IMR-90 (cell line): Measurements from ENCODE around the gene USP17L24. TPM values are rescaled to one million over a fixed set of nuclear protein-coding genes. Genes with fewer than 3 reads are reported as not detected.
"Not testable (repeated sequence)": the region's sequence is repeated elsewhere in the genome, so short reads cannot be mapped to it uniquely, and the experiment has no call there.

Experiments
- ATAC-seq: fragments of 200-7000 bp; cut with Tn5 transposase; 2 replicates; pipeline ENCODE4 v1.9.1; 2020; ENCODE audit warnings: low read depth, mild to moderate bottlenecking, moderate library complexity
- BruUV-seq: library from RNA; stranded (reverse); fragments of 400-500 nt; replicated peaks from 2 replicates; lab custom pipeline; 2021; lab: Mats Ljungman, UMichigan
- CTCF ChIA-PET: fragments of 300-600 bp; formaldehyde crosslinking; extraction: SDS; loops from one replicate; lab custom pipeline; 2021; ENCODE audit warnings: antibody characterized with exemption; lab: Yijun Ruan, JAX
- POLR2A ChIA-PET: fragments of 300-600 bp; sonication (Branson Sonifier 250); formaldehyde crosslinking; loops from one replicate; lab custom pipeline; 2022; ENCODE audit warnings: antibody characterized with exemption; ENCODE audit not compliant: unreplicated experiment; lab: Charles Lee
- DNase-seq: peaks from one replicate; pipeline ENCODE4 v3.0.0; 2013
- H2AFZ ChIP-seq: replicated peaks from 2 replicates; pipeline ENCODE3; 2013; ENCODE audit warnings: low read length, mild to moderate bottlenecking; ENCODE audit not compliant: poor library complexity
- H2AK5ac ChIP-seq: 2 replicates; pipeline ENCODE4 v1.6.1; 2013; ENCODE audit warnings: low read depth, low read length, inconsistent platforms
- H2AK9ac ChIP-seq: replicated peaks from 2 replicates; pipeline ENCODE3; 2013; ENCODE audit warnings: mild to moderate bottlenecking, low read depth, low read length, moderate library complexity; ENCODE audit not compliant: poor library complexity
- H2BK120ac ChIP-seq: 2 replicates; pipeline ENCODE4 v1.6.1; 2013; ENCODE audit warnings: low read depth, low read length, inconsistent platforms
- H2BK15ac ChIP-seq: 3 replicates; pipeline ENCODE4 v1.6.1; 2013; ENCODE audit warnings: low read depth, low read length, inconsistent platforms
- H2BK20ac ChIP-seq: 2 replicates; pipeline ENCODE4 v1.6.1; 2013; ENCODE audit warnings: low read depth, mild to moderate bottlenecking, inconsistent platforms, low read length, moderate library complexity
- H2BK5ac ChIP-seq: 2 replicates; pipeline ENCODE4 v1.6.1; 2013; ENCODE audit warnings: mild to moderate bottlenecking, low read depth, low read length, inconsistent platforms; ENCODE audit not compliant: poor library complexity, severe bottlenecking
- H3K14ac ChIP-seq: replicated peaks from 2 replicates; pipeline ENCODE4 v1.6.1; 2013; ENCODE audit warnings: low read depth, low read length, inconsistent platforms
- H3K18ac ChIP-seq: 2 replicates; pipeline ENCODE4 v1.6.1; 2013; ENCODE audit warnings: low read depth, low read length, control low read depth
- H3K23ac ChIP-seq: 2 replicates; pipeline ENCODE4 v1.6.1; 2013; ENCODE audit warnings: low read depth, low read length, inconsistent platforms
- H3K27ac ChIP-seq: 2 replicates; pipeline ENCODE4 v1.5.1; 2013; ENCODE audit warnings: mild to moderate bottlenecking, control low read depth, low read length; ENCODE audit not compliant: insufficient read depth
- H3K27me3 ChIP-seq: 2 replicates; pipeline ENCODE4 v1.6.1; 2013; ENCODE audit warnings: low read length; ENCODE audit not compliant: control insufficient read depth, insufficient read depth
- H3K36me3 ChIP-seq: 2 replicates; pipeline ENCODE4 v1.6.1; 2013; ENCODE audit warnings: low read length, mixed read lengths; ENCODE audit not compliant: control insufficient read depth, insufficient read depth
- H3K4ac ChIP-seq: 2 replicates; pipeline ENCODE4 v1.6.1; 2013; ENCODE audit warnings: low read depth, low read length, inconsistent platforms
- H3K4me1 ChIP-seq: 2 replicates; pipeline ENCODE4 v1.6.1; 2013; ENCODE audit warnings: low read length, mixed read lengths; ENCODE audit not compliant: control insufficient read depth, insufficient read depth
- H3K4me2 ChIP-seq: 2 replicates; pipeline ENCODE4 v1.6.1; 2013; ENCODE audit warnings: low read depth, mild to moderate bottlenecking, control low read depth, low read length, moderate library complexity
- H3K4me3 ChIP-seq: 2 replicates; pipeline ENCODE4 v1.5.1; 2013; ENCODE audit warnings: low read depth, mild to moderate bottlenecking, control low read depth, low read length, moderate library complexity; ENCODE audit not compliant: insufficient read depth
- H3K56ac ChIP-seq: 2 replicates; pipeline ENCODE4 v1.6.1; 2013; ENCODE audit warnings: low read length, inconsistent platforms; ENCODE audit not compliant: insufficient read depth; ENCODE audit errors: extremely low read depth
- H3K79me1 ChIP-seq, 2 experiments: 2 replicates each; pipeline ENCODE4 v1.6.1; 2013; ENCODE audit warnings: low read length in 2 of 2, inconsistent platforms in 1 of 2, low read depth in 1 of 2
- H3K9ac ChIP-seq: 2 replicates; pipeline ENCODE4 v1.6.1; 2013; ENCODE audit warnings: low read depth, low read length, control low read depth
- H3K9me1 ChIP-seq: 2 replicates; pipeline ENCODE4 v1.6.1; 2013; ENCODE audit warnings: low read length, inconsistent platforms; ENCODE audit not compliant: insufficient read depth
- H3K9me3 ChIP-seq: 2 replicates; pipeline ENCODE4 v1.6.1; 2013; ENCODE audit warnings: low read length; ENCODE audit not compliant: control insufficient read depth, insufficient read depth
- H4K20me1 ChIP-seq: 2 replicates; pipeline ENCODE4 v1.6.1; 2013; ENCODE audit warnings: low read length, inconsistent platforms; ENCODE audit not compliant: insufficient read depth
- H4K5ac ChIP-seq: 2 replicates; pipeline ENCODE4 v1.6.1; 2013; ENCODE audit warnings: mild to moderate bottlenecking, low read depth, low read length, control low read depth
- H4K8ac ChIP-seq, 2 experiments: 2 replicates each; pipeline ENCODE4 v1.6.1; 2013; ENCODE audit warnings: low read depth in 2 of 2, low read length in 2 of 2, control low read depth in 1 of 2, inconsistent platforms in 1 of 2
- H4K91ac ChIP-seq: 2 replicates; pipeline ENCODE4 v1.6.1; 2013; ENCODE audit warnings: low read depth, low read length, inconsistent platforms; ENCODE audit not compliant: insufficient read depth
- WGBS, 2 experiments: methylation state at CpG; one replicate each; pipeline versions ENCODE4 v1.1.5 to v1.1.7; 2013; ENCODE audit warnings: missing lambda C conversion rate in 2 of 2; ENCODE audit not compliant: insufficient read length in 1 of 2; ENCODE audit errors: extremely low coverage in 2 of 2; 5-methylcytosine and 5-hydroxymethylcytosine counted together
- dilution Hi-C: fragments of 300-500 bp; cut with HindIII; formaldehyde crosslinking; loops from one replicate; pipeline ENCODE4 v1.14.3; 2018; ENCODE audit warnings: low sequenced_read_pairs; ENCODE audit not compliant: unreplicated experiment
- in situ Hi-C: fragments of 300-500 bp; cut with MboI; formaldehyde crosslinking; loops from 3 replicates; pipeline ENCODE4 v1.14.3; 2019; ENCODE audit warnings: low sequenced_read_pairs, inconsistent platforms, mixed read lengths
- intact Hi-C: fragments of 100-400 bp; cut with micrococcal nuclease; formaldehyde crosslinking; loops from 2 replicates; pipeline ENCODE4 v1.10.0; 2022
- polyA plus RNA-seq, 3 experiments: library from polyadenylated mRNA; depleted of rRNA; stranded (reverse); fragments of >200 nt; gene quantifications; 2 replicates each; pipeline ENCODE4 v1.2.3, GENCODE V29; 2012; ENCODE audit warnings: low replicate concordance in 1 of 3
- total RNA-seq: library from RNA; depleted of rRNA; stranded (reverse); fragments of >200 nt; gene quantifications from 2 replicates; pipeline ENCODE4 v1.2.3, GENCODE V29; 2012

Gene USP17L24
- total and polyA plus RNA-seq, 2 of the 4 experiments (the other 2 are of a cell fraction) = not detected

DNA sequence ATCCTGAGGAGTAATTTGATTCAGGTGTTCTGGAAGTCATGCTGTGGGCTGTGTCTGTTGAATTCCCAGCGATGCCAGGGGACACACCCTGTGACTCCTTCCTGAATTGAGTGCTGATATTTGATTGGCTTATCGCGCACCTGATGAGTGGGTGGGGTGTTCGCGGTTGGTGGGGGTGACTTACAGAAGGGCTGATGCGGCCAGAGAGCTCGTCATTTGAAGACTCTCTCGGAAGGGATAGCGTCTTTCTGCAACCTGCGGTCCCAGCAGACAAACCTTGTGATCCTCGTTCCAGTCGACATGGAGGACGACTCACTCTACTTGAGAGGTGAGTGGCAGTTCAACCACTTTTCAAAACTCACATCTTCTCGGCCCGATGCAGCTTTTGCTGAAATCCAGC lies 4.6 kb downstream of the USP17L24 start, which contains the start of gene USP17L25:
USP17L25 (plus strand) TSS at position 301 of the 400 bp plus-strand sequence; CDS start at position 301, 0 bp downstream.
- H4K20me1 ChIP-seq, H3K27ac ChIP-seq, H3K4me1 ChIP-seq, H3K23ac ChIP-seq, in situ Hi-C loops, H4K91ac ChIP-seq, H3K9me1 ChIP-seq, H3K14ac ChIP-seq, H2AK5ac ChIP-seq, ATAC-seq, H2BK120ac ChIP-seq, H3K36me3 ChIP-seq, H2BK5ac ChIP-seq, dilution Hi-C loops, DNase-seq, H3K4ac ChIP-seq, H2BK20ac ChIP-seq, H3K9ac ChIP-seq, H3K9me3 ChIP-seq, H2AFZ ChIP-seq, H3K4me3 ChIP-seq, H2AK9ac ChIP-seq, BruUV-seq, POLR2A ChIA-PET, H3K79me1 ChIP-seq, intact Hi-C loops, CTCF ChIA-PET, H3K27me3 ChIP-seq, H3K18ac ChIP-seq, H4K5ac ChIP-seq, H2BK15ac ChIP-seq, H3K56ac ChIP-seq, H3K4me2 ChIP-seq, H4K8ac ChIP-seq: not testable (repeated sequence)
- WGBS, 2 experiments = no CpG with 5 or more reads among the region's 15 CpGs

DNA sequence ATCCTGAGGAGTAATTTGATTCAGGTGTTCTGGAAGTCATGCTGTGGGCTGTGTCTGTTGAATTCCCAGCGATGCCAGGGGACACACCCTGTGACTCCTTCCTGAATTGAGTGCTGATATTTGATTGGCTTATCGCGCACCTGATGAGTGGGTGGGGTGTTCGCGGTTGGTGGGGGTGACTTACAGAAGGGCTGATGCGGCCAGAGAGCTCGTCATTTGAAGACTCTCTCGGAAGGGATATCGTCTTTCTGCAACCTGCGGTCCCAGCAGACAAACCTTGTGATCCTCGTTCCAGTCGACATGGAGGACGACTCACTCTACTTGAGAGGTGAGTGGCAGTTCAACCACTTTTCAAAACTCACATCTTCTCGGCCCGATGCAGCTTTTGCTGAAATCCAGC lies 9.4 kb downstream of the USP17L24 start, which contains the start of gene USP17L26:
USP17L26 (plus strand) TSS at position 301 of the 400 bp plus-strand sequence; CDS start at position 301, 0 bp downstream.
- H3K27ac ChIP-seq, H3K4me1 ChIP-seq, DNase-seq, H3K36me3 ChIP-seq, H3K79me1 ChIP-seq, ATAC-seq, H2BK5ac ChIP-seq, H2BK20ac ChIP-seq, H3K56ac ChIP-seq, H4K8ac ChIP-seq, dilution Hi-C loops, POLR2A ChIA-PET, H2AK9ac ChIP-seq, CTCF ChIA-PET, H2AFZ ChIP-seq, H3K9me1 ChIP-seq, BruUV-seq, H2BK15ac ChIP-seq, H3K18ac ChIP-seq, H3K9me3 ChIP-seq, H4K20me1 ChIP-seq, H3K4me2 ChIP-seq, H3K9ac ChIP-seq, H2BK120ac ChIP-seq, H4K5ac ChIP-seq, in situ Hi-C loops, H3K4ac ChIP-seq, H3K23ac ChIP-seq, H3K4me3 ChIP-seq, intact Hi-C loops, H3K14ac ChIP-seq, H2AK5ac ChIP-seq, H4K91ac ChIP-seq, H3K27me3 ChIP-seq: not testable (repeated sequence)
- no CpG with 5 or more reads among the region's 15 CpGs for WGBS, 2 experiments
